HG03457 (cell line): Measurements from ENCODE around the gene NUDT3.
"Not testable (repeated sequence)": the region's sequence is repeated elsewhere in the genome, so short reads cannot be mapped to it uniquely, and the experiment has no call there.

Experiments used
- ATAC-seq: cut with Tn5 transposase; IDR thresholded peaks from one replicate; pipeline ENCODE4 v1.9.1; 2021; ENCODE audit warnings: moderate number of reproducible peaks; ENCODE audit not compliant: unreplicated experiment

NUDT3 gene

GRCh38 chr6:34295721-34296120, 96.7 kb downstream of the NUDT3 start:
- no peak for ATAC-seq

- ATAC-seq, result no peak
These were observed 99.5 kb downstream of the NUDT3 start for GRCh38 chr6:34292954-34293353.

- no peak for ATAC-seq
These were observed 103.3 kb downstream of the NUDT3 start for GRCh38 chr6:34289137-34289536.

GRCh38 chr6:34288581-34288980, 103.9 kb downstream of the NUDT3 start:
- ATAC-seq, result no peak

GRCh38 chr6:34285448-34286164, 106.9 kb downstream of the NUDT3 start:
- no peak for ATAC-seq

- no peak for ATAC-seq
These were observed 107.7 kb downstream of the NUDT3 start for GRCh38 chr6:34284563-34285447.

- ATAC-seq, result no peak
These were observed 110.7 kb downstream of the NUDT3 start for GRCh38 chr6:34281702-34282334.

- no peak for ATAC-seq
These were observed 112.3 kb downstream of the NUDT3 start for GRCh38 chr6:34280216-34280615.

GRCh38 chr6:34278833-34279232, 113.6 kb downstream of the NUDT3 start:
- no peak for ATAC-seq

- ATAC-seq, result no peak
These were observed 114.7 kb downstream of the NUDT3 start for GRCh38 chr6:34277763-34278112.

- ATAC-seq, result no peak
These were observed 115.3 kb downstream of the NUDT3 start for GRCh38 chr6:34276881-34277762.

- no peak for ATAC-seq
These were observed 116.3 kb downstream of the NUDT3 start for GRCh38 chr6:34276191-34276590.

- ATAC-seq, result no peak
These were observed 117.2 kb downstream of the NUDT3 start for GRCh38 chr6:34275128-34275804.

GRCh38 chr6:34274129-34274528, 118.3 kb downstream of the NUDT3 start:
- ATAC-seq, result no peak

- no peak for ATAC-seq
These were observed 119.1 kb downstream of the NUDT3 start for GRCh38 chr6:34273242-34273805.

- ATAC-seq, result no peak
These were observed 120.2 kb downstream of the NUDT3 start for GRCh38 chr6:34272013-34272926.

- ATAC-seq, result not testable (repeated sequence)
These were observed 122.7 kb downstream of the NUDT3 start for GRCh38 chr6:34269658-34270341.

- ATAC-seq, result not testable (repeated sequence)
These were observed 123.3 kb downstream of the NUDT3 start for GRCh38 chr6:34269132-34269531.
